ENCODE data around the gene PRR14.
A peak's percentile ranks its signal among the peaks of the same experiment; 100 is the strongest.

DNA sequence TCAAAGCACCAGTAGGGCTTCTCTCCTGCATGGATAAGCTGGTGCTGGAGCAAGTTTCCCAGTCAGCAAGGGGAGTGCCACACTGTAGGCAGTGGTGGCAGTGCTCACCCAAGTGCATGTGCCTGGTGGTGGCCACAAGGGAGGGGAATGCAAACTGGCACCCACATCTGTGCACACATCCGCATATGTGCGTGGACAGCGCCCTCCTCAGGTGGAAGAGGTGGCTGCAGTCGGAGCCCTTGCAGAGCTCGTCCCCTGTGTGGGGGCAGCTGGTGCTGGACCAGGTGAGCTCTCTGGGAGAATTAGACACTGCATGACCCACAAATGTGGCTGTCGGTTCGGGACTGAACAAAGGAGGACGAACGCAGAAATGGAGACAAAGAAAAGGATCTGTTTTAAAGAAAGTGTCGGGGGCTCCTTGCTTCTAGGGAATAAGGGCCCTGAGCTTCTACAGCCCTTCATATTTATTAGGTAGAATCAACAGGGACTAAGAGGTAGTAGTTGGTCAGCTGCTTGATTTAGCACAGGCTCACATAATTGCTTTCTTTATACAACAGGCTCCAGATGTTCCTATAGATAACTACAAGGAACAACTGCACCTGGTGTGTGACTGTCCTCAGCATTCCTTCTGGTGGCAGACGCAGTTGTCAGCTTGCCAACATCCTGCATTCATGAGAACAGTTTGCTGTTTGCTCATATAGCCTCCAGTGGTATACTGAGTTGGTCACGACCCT is 35.2 kb upstream of the PRR14 start:
- TF ChIP-seq POLR2AphosphoS5 (IDR thresholded peaks at IDR 0.05; ENCODE audit: low read depth, low read length) (no peak), JUND (IDR thresholded peaks at IDR 0.05) (no peak), SIN3A (IDR thresholded peaks at IDR 0.05; ENCODE audit: borderline replicate concordance, low read depth, low read length) (no peak), FOXM1 (IDR thresholded peaks at IDR 0.05; ENCODE audit: low read depth) (no peak), FOXJ3 (CRISPR knock-in tag; IDR thresholded peaks at IDR 0.05) (no peak)
- TF ChIP-seq, protein P1, sequence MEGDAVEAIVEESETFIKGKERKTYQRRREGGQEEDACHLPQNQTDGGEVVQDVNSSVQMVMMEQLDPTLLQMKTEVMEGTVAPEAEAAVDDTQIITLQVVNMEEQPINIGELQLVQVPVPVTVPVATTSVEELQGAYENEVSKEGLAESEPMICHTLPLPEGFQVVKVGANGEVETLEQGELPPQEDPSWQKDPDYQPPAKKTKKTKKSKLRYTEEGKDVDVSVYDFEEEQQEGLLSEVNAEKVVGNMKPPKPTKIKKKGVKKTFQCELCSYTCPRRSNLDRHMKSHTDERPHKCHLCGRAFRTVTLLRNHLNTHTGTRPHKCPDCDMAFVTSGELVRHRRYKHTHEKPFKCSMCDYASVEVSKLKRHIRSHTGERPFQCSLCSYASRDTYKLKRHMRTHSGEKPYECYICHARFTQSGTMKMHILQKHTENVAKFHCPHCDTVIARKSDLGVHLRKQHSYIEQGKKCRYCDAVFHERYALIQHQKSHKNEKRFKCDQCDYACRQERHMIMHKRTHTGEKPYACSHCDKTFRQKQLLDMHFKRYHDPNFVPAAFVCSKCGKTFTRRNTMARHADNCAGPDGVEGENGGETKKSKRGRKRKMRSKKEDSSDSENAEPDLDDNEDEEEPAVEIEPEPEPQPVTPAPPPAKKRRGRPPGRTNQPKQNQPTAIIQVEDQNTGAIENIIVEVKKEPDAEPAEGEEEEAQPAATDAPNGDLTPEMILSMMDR (IDR thresholded peaks at IDR 0.05), result peak; percentile 59

Data from SK-N-SH (cell line).